HCT116 (cell line): ENCODE results near the gene ZNF570.

ENCODE experiments used
- EZH2phosphoT487 ChIP-seq: fragments of 200-600 bp; IDR thresholded peaks from 2 replicates; pipeline ENCODE4 v1.6.1; 2018; ENCODE audit warnings: antibody characterized with exemption, borderline replicate concordance
- RAD21 ChIP-seq: IDR thresholded peaks from 2 replicates; pipeline ENCODE4 v1.6.1; 2012; ENCODE audit warnings: low read depth, mild to moderate bottlenecking

GRCh38 chr19:37519890-37520289 lies 50.7 kb downstream of the ZNF570 start:
- no peak for TF ChIP-seq EZH2phosphoT487
- TF ChIP-seq RAD21 = no peak
